ENCODE data around the gene ST6GALNAC2.

DNA sequence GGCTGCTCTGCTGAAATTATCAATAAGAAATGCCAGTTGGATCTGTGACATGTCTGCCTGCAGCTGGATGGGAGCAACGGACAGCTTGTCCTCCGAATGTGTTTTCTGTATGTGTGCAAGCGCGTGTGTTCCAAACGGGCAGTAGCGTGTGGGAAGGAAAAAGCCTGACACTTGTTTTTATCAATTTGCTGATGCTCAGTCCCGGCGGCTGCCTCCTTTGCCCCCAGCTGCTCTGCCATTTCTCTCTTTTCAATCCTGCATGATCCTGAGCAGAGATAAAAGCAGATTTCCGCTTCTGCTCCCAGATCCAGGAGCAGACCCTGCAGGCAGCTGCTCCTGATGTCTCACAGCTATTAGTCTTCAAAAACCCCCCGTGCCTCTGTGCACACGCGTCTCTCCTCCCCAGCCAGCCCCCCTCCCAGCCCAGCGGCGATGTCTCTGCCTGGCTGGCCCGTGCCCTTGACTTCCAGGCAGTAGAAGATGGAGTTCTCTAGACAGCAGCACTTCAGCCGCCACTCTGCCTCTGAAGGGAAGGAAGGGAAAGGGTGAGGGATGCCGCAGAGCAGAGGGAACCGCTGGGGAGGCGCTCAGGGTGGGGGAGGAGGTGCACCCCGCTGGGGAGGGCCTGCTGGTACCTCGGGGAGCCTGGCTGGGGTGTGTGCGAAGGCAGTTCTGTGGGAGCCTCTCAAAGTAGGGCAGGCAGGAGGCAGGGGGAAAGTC is 41.7 kb downstream of the ST6GALNAC2 start:
- TF ChIP-seq, protein P1, sequence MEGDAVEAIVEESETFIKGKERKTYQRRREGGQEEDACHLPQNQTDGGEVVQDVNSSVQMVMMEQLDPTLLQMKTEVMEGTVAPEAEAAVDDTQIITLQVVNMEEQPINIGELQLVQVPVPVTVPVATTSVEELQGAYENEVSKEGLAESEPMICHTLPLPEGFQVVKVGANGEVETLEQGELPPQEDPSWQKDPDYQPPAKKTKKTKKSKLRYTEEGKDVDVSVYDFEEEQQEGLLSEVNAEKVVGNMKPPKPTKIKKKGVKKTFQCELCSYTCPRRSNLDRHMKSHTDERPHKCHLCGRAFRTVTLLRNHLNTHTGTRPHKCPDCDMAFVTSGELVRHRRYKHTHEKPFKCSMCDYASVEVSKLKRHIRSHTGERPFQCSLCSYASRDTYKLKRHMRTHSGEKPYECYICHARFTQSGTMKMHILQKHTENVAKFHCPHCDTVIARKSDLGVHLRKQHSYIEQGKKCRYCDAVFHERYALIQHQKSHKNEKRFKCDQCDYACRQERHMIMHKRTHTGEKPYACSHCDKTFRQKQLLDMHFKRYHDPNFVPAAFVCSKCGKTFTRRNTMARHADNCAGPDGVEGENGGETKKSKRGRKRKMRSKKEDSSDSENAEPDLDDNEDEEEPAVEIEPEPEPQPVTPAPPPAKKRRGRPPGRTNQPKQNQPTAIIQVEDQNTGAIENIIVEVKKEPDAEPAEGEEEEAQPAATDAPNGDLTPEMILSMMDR (IDR thresholded peaks at IDR 0.05), result no peak
- TF ChIP-seq POLR2A (IDR thresholded peaks at IDR 0.05), result no peak
